ENCODE data around the gene ITPR2. TPM values are rescaled to one million over a fixed set of nuclear protein-coding genes. Genes with fewer than 3 reads are reported as not detected.
"Not testable (repeated sequence)": the region's sequence is repeated elsewhere in the genome, so short reads cannot be mapped to it uniquely, and the experiment has no call there.

ITPR2 gene
- total and polyA plus RNA-seq, 2 experiments from 2014 or later, result 5.0 to 9.1 TPM

DNA sequence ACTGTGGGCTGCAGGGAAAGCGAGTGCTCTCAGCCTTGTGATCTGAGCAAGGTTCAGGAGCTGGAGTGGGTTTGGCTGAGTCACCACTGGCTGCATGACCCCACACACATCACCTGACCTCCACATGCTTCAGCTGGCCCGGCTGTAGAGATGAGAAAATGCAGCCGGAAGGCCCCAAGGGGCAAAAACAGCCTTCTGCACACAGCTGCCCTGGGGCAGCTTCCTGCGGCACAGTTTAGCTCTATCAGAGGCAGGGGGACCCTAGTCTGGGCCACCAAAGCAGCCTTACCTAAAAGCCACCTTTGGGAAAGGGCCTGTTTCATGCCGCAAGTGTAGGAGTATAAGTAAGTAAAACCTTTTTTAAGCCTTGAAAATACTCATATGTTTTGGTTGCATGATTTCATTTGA, 514.3 kb downstream of the ITPR2 start:
- Histone ChIP-seq H3K4me1 (ENCODE audit: insufficient read depth) (peaks cover 26% of the 10 kb centered on the region), H2AFZ (no peak overlapping the region; the same call in 1 of the 2 replicates), H3K9me3 (ENCODE audit: low read depth) (no peaks in the 10 kb centered on the region), H3K4me3 (no peak overlapping the region), H4K20me1 (ENCODE audit: insufficient read depth) (no peaks in the 10 kb centered on the region), H3K27me3 (replicated peaks; ENCODE audit: insufficient read depth) (no peaks in the 10 kb centered on the region), H3K9me2 (ENCODE audit: insufficient read depth) (no peaks in the 10 kb centered on the region), H3K36me3 (ENCODE audit: low read depth) (no peaks in the 10 kb centered on the region), H3K79me2 (ENCODE audit: insufficient read depth) (no peaks in the 10 kb centered on the region), H3K9ac (peak overlapping the region; percentile 48), H3K27ac (peak overlapping the region; percentile 82), H3F3A (ENCODE audit: insufficient read depth) (peaks cover 30% of the 10 kb centered on the region), H3K4me2 (ENCODE audit: unreplicated experiment) (peak overlapping the region; percentile 34)
- in situ Hi-C loops (cut with MboI), result no loop called here
- no peak for TF ChIP-seq EZH2phosphoT487 (IDR thresholded peaks at IDR 0.05; ENCODE audit: insufficient read depth, low read depth)
- no peak for TF ChIP-seq EZH2 (IDR thresholded peaks at IDR 0.05; ENCODE audit: insufficient read depth, poor library complexity, severe bottlenecking)
- WGBS, 2 experiments (ENCODE audit: low coverage in 1 of 2, low lambda C conversion rate in 2 of 2, missing lambda C conversion rate in 2 of 2), result 21 to 27% methylated on average over 5 of the region's 5 CpGs
- peak; percentile 83 for DNase-seq

DNA sequence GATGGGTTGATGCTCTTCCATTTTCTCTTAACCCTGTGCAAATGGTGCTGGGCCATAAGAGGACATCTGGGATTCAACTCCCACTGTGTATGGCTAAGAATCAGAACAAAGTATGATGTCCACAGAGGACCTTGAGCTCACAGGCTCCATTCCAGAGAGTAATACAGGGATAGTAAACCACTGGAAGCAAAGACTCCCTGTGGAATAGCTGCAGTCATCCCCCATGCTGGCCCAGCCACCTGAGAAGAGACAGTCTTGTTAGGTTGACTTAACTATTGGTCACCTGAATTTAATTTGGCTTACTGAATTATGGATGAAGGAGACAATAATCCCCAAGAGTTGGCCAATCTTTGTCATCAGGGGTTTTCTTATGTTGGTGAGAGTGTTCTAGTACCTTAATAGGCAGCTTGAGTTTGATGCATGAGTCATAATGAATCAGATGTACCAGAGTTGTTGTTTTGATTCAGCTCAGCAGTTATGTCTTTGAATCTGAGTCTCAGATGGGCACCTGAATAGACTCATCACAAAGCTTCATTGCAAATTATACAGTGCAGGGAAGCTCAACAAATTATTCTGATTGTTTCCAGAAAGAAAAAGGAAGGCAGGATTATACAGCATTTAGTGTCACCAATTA, 514.9 kb downstream of the ITPR2 start:
- peak overlapping the region; percentile 34 for H3K4me2 ChIP-seq (ENCODE audit: unreplicated experiment)
- no peaks in the 10 kb centered on the region for H3K27me3 ChIP-seq (replicated peaks; ENCODE audit: insufficient read depth)
- peaks cover 30% of the 10 kb centered on the region for H3F3A ChIP-seq (ENCODE audit: insufficient read depth)
- no peak overlapping the region for H2AFZ ChIP-seq
- no peaks in the 10 kb centered on the region for H3K9me3 ChIP-seq (ENCODE audit: low read depth)
- DNase-seq, result peak; percentile 74
- peaks cover 26% of the 10 kb centered on the region for H3K4me1 ChIP-seq (ENCODE audit: insufficient read depth)
- H3K27ac ChIP-seq, result peak overlapping the region; percentile 82
- H4K20me1 ChIP-seq (ENCODE audit: insufficient read depth), result no peaks in the 10 kb centered on the region
- peak overlapping the region; percentile 48; the same call in 1 of the 2 replicates for H3K9ac ChIP-seq
- H3K79me2 ChIP-seq (ENCODE audit: insufficient read depth), result no peaks in the 10 kb centered on the region
- H3K9me2 ChIP-seq (ENCODE audit: insufficient read depth), result no peaks in the 10 kb centered on the region
- TF ChIP-seq EZH2 (IDR thresholded peaks at IDR 0.05; ENCODE audit: insufficient read depth, poor library complexity, severe bottlenecking) (no peak), EZH2phosphoT487 (IDR thresholded peaks at IDR 0.05; ENCODE audit: insufficient read depth, low read depth) (no peak)
- no peaks in the 10 kb centered on the region for H3K36me3 ChIP-seq (ENCODE audit: low read depth)
- in situ Hi-C loops (cut with MboI), result no loop called here
- no peak overlapping the region for H3K4me3 ChIP-seq

DNA sequence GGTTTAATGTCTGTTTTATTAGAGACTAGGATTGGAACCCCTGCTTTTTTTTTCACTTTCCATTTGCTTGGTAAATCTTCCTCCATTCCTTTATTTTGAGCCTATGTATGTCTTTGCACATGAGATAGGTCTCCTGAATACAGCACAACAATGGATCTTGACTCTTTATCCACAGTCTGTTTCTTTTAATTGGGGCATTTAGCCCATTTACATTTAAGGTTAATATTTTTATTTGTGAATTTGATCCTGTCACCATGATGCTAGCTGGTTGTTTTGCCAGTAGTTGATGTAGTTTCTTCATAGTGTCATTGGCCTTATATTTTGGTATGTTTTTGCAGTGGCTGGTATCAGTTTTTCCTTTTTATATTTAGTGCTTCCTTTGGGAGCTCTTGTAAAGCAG, 518.9 kb downstream of the ITPR2 start:
- H3K4me3 ChIP-seq; H4K20me1 ChIP-seq (ENCODE audit: insufficient read depth); H3K9ac ChIP-seq; H2AFZ ChIP-seq; H3K27me3 ChIP-seq (replicated peaks; ENCODE audit: insufficient read depth); H3K79me2 ChIP-seq (ENCODE audit: insufficient read depth); H3K27ac ChIP-seq; H3K9me3 ChIP-seq (ENCODE audit: low read depth); H3K36me3 ChIP-seq (ENCODE audit: low read depth); DNase-seq; in situ Hi-C loops (cut with MboI); H3K9me2 ChIP-seq (ENCODE audit: insufficient read depth); H3K4me2 ChIP-seq (ENCODE audit: unreplicated experiment): not testable (repeated sequence)
- Histone ChIP-seq H3F3A (ENCODE audit: insufficient read depth) (peaks cover 17% of the 10 kb centered on the region), H3K4me1 (ENCODE audit: insufficient read depth) (peaks cover 16% of the 10 kb centered on the region)

DNA sequence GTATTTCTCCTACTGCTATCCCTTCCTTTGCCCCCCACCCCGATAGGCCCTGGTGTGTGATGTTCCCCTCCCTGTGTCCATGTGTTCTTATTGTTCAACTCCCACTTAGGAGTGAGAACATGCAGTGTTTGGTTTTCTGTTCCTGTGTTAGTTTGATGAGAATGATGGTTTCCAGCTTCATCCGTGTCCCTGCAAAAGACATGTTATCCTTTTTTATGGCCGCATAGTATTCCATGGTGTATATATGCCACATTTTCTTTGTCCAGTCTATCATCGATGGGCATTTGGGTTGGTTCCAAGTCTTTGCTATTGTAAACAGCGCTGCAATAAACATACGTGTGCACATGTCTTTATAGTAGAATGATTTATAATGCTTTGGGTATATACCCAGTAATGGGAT, 522.5 kb downstream of the ITPR2 start:
- H3F3A ChIP-seq (ENCODE audit: insufficient read depth); in situ Hi-C loops (cut with MboI); H2AFZ ChIP-seq; H3K27me3 ChIP-seq (replicated peaks; ENCODE audit: insufficient read depth); H3K9me2 ChIP-seq (ENCODE audit: insufficient read depth); H3K4me3 ChIP-seq; H3K27ac ChIP-seq; DNase-seq; H3K79me2 ChIP-seq (ENCODE audit: insufficient read depth); H4K20me1 ChIP-seq (ENCODE audit: insufficient read depth); H3K4me1 ChIP-seq (ENCODE audit: insufficient read depth); H3K9me3 ChIP-seq (ENCODE audit: low read depth); H3K36me3 ChIP-seq (ENCODE audit: low read depth); H3K9ac ChIP-seq; H3K4me2 ChIP-seq (ENCODE audit: unreplicated experiment): not testable (repeated sequence)
- 74 to 81% methylated on average over 6 of the region's 6 CpGs for WGBS, 2 experiments (ENCODE audit: low coverage in 1 of 2, low lambda C conversion rate in 2 of 2, missing lambda C conversion rate in 2 of 2)

DNA sequence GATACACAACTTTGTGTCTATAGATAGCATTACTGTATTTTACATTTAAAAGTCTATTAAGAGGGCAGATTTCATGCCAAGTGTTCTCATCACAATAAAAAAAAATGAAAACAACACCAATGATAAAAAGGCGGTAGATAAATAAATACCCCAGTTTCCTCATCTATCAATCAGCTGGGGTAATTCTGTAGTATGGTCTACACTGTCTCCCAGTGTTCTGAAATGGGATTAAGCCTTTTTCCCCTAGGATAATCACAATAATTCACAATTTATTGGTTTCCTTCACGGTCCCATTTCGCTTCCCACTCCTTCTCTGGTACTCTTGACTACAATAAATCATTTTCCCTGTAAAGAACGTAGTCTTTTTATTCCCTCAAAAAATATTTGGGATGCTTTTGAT, 523.4 kb downstream of the ITPR2 start:
- Histone ChIP-seq H3K9me3 (ENCODE audit: low read depth) (no peaks in the 10 kb centered on the region), H3K9me2 (ENCODE audit: insufficient read depth) (no peaks in the 10 kb centered on the region), H3F3A (ENCODE audit: insufficient read depth) (no peaks in the 10 kb centered on the region), H3K27me3 (replicated peaks; ENCODE audit: insufficient read depth) (no peaks in the 10 kb centered on the region), H3K9ac (no peak overlapping the region), H3K4me1 (ENCODE audit: insufficient read depth) (no peaks in the 10 kb centered on the region), H3K36me3 (ENCODE audit: low read depth) (no peaks in the 10 kb centered on the region), H2AFZ (no peak overlapping the region), H3K27ac (no peak overlapping the region), H4K20me1 (ENCODE audit: insufficient read depth) (no peaks in the 10 kb centered on the region), H3K4me2 (ENCODE audit: unreplicated experiment) (no peak overlapping the region), H3K79me2 (ENCODE audit: insufficient read depth) (no peaks in the 10 kb centered on the region), H3K4me3 (no peak overlapping the region)
- no peak for DNase-seq
- 45 to 51% methylated on average over 4 of the region's 4 CpGs for WGBS, 2 experiments (ENCODE audit: low coverage in 1 of 2, low lambda C conversion rate in 2 of 2, missing lambda C conversion rate in 2 of 2)
- no peak for TF ChIP-seq EZH2 (IDR thresholded peaks at IDR 0.05; ENCODE audit: insufficient read depth, poor library complexity, severe bottlenecking)
- in situ Hi-C loops (cut with MboI), result no loop called here
